Jurkat, Clone E6-1 (cell line): Measurements from ENCODE around the gene FAM131B.

ENCODE experiments used
- DNase-seq: peaks from one replicate; pipeline ENCODE4 v3.0.0-alpha.2; 2011; ENCODE audit warnings: low read depth, low spot score
- H3K4me3 ChIP-seq: 2 replicates; pipeline ENCODE4 v1.5.1; 2011; ENCODE audit warnings: mild to moderate bottlenecking, low read length, control low read depth, moderate library complexity

Gene FAM131B

GRCh38 chr7:143384661-143385631, 22.4 kb upstream of the FAM131B start:
- H3K4me3 ChIP-seq: no peak overlapping the region
- no peak for DNase-seq

DNA sequence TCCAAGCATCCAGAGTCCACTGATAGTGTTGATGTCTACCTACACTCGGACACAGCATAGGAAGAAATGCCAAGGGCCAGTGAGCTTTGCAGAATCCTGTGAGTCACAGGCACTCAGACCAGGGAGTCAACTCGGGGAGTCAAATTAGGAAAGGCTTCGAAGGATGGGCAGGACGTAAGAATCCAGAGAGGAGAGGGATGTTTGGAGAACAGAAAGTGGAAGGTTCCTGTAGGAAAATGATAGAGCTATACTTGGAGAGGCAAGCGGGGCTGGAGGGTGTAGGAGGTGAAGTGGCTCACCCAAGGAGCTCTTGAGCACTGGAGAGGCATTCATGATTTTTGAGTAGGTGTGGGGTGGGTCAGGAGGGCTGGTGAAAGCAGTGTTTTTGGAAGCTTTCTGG, 21.6 kb upstream of the FAM131B start:
- H3K4me3 ChIP-seq: no peak overlapping the region
- DNase-seq: no peak

- no peak overlapping the region for H3K4me3 ChIP-seq
- no peak for DNase-seq
Measured at GRCh38 chr7:143383642-143383957, 21.1 kb upstream of the FAM131B start.

- no peak overlapping the region for H3K4me3 ChIP-seq
- no peak for DNase-seq
Measured at GRCh38 chr7:143382791-143383641, 20.5 kb upstream of the FAM131B start.

DNA sequence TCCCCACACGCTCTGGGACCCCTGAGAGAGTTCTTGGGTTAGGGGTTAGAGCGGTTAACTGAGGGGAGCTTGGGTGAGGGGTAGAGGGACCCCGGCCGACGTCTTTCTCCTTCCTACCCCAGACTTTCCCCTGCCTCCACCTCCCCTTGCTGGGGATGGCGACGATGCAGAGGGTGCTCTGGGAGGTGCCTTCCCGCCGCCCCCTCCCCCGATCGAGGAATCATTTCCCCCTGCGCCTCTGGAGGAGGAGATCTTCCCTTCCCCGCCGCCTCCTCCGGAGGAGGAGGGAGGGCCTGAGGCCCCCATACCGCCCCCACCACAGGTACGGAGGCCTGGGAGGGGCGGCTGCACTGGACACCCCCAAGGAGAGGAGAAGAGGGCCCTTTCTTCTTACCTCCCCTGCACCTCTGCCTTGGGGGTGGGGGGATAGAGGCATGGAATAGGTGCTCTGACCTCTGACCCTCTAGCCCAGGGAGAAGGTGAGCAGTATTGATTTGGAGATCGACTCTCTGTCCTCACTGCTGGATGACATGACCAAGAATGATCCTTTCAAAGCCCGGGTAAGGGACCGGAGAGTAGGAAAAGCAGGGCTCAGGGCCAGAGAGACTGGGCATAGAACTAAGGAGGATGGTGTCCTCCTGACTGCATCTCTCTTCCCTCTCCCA, 19.7 kb upstream of the FAM131B start:
- H3K4me3 ChIP-seq: no peak overlapping the region; the same call in 1 of the 2 replicates
- no peak for DNase-seq

DNA sequence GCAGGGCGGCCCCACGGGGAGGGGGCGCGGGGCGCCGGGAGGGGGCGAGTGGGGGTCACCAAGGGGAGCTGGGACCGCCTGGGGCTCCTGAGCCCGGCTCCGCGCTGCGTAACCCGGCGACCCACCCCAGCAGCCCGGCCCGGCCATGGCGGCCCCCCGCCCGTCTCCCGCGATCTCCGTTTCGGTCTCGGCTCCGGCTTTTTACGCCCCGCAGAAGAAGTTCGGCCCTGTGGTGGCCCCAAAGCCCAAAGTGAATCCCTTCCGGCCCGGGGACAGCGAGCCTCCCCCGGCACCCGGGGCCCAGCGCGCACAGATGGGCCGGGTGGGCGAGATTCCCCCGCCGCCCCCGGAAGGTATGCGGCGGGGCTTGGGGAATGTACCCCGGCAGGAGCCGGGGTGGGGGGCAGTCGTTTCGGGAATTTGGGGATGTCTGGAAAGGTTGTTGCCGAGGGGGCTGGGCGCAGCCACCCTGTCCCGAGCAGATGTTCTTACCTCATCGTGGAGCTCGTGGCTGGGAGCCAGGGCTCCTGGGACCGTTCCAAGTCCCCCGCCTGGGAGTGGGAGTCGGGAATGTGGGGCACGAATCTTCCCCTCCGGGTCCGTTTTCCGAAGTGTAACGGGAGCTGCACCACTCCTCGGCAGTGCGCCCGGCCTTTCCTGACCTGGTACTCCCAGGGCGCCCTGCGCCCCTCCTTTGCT, 19.1 kb upstream of the FAM131B start:
- peak overlapping the region; percentile 80 for H3K4me3 ChIP-seq
- DNase-seq: no peak

DNA sequence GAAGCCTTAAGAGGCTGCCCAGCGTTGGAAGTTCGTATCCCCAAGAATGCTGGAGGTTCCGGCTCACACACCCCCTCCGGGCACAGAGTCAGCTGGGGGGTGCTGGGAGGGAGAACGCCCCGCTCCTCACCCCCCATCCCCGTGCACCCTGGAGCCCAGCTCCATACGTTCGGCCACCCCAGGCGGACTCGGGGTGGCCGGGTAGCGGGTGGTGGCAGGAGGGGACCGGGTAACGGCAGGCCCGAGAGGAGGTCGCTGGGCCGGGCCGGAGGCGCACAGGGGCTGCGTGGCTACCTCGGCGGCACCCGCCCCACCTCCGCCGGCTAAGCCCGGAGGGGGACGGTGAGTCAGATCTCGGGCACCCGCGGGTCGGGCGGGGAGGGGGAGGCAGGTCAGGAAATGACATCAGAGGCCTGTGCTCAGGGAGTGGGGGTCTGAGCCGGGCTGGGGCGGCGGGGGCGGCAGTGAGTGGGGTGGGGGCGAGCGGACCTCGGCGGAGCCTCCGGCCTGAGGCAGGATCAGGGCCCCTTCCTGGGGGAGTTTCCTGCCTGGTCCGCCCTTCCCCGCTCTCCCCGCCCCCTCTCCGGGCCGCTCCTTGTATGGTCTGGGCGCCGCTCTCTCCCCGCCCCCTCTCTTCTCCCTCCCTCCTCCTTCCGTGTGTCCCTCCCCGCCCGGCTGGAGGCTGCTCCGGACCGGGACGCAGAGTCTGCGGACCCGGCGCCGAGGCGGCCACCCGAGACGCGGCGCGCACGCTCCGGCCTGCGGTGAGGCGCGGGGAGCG, 18.3 kb upstream of the FAM131B start, which contains the start of gene ZYX:
Gene ZYX (plus strand): TSS at position 700 of the 781 bp plus-strand sequence. CDS start 227 bp downstream, outside the sequence.
- H3K4me3 ChIP-seq: peak within 1 kb of the TSS; percentile 80
- peak; percentile 63 for DNase-seq

GRCh38 chr7:143380260-143380645, 17.7 kb upstream of the FAM131B start:
- peak overlapping the region; percentile 80 for H3K4me3 ChIP-seq
- peak; percentile 82 for DNase-seq

- peak overlapping the region; percentile 80 for H3K4me3 ChIP-seq
- no peak for DNase-seq
Measured at GRCh38 chr7:143379611-143380259, 17.2 kb upstream of the FAM131B start.

- no peak overlapping the region for H3K4me3 ChIP-seq
- no peak for DNase-seq
Measured at GRCh38 chr7:143376396-143376795, 13.9 kb upstream of the FAM131B start.

DNA sequence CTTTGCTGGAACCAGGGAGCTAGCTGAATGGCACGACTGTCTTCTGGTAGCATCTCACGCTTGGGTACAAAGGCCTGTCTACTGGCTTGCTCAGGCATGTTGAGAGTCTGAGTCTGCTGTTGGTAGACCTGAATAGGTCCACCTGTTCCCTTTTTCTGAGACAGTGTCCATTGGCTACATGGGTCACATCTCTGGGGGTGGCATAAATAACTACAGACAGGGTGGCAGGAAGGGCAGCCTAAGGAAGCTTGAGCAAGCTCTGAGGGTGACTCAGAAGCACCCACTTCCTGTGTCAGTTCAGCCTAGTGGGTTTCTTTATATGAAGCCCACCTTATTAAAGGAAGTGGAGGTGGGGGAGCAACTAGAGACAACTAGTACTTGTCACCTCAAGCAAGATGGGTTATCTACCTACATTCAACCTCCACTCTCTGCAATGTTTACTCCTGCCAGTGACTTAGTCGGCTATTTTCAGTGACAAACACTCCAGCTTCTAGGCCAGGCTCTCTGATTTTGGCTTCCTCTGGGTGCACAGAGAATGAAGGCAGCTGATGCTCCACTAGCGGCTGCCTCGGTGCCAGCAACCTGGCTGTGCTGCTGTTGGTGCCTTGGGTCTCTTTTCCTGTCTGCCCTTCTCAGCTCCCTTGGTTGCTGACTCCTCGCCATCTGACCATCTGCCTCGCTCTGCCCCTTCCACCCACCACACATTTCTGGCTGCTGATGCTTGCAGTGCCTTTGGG, 13.0 kb upstream of the FAM131B start:
- DNase-seq: peak; percentile 88

DNA sequence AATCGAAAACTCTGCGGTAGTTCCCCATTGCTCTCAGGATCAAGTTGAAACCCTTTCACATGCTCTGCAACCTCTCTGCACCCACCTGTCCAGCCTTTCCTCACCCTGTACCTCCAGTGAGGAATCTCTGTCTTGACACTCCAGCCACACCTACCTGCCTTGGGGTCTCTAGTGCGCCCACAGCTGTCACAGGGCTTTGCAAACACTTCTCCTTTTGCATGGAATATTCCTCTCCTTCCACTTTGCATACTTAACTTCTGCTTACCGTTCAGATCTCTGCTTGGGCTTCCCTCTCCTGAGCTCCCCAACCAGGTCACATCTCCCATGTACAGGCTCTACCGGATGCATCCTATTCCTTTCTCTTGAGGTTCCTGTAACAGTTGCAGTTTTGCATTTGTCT, 12.0 kb upstream of the FAM131B start:
- no peak for DNase-seq
- H3K4me3 ChIP-seq: no peak overlapping the region

More for the DNA sequence above, 13.0 kb upstream of the FAM131B start:
- H3K4me3 ChIP-seq: peak overlapping the region; percentile 13

DNA sequence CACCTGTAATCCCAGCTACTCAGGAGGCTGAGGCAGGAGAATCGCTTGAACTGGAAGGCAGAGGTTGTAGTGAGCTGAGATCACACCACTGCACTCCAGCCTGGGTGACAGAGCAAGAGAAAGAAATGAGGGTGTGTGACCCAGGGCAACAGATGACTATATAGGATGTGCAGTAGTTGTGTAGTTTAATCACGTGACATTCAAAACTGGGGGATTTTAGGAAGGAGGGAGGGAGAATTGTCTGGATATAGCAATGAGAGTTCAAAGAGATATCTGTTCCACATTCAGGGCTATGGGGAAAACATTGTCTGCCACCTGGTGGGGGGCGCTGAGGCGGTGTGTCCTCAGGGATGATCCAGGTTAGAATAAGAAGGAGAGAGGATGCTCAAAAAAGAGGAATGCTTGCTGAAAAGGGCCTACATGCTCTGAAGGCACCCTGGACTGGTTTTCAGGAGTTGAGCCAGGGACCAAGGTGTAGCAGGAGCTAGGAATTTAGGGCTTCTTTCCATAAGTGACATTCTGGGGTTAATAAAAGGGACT, 10.8 kb upstream of the FAM131B start:
- no peak overlapping the region for H3K4me3 ChIP-seq
- no peak for DNase-seq

GRCh38 chr7:143372070-143372469, 9.6 kb upstream of the FAM131B start:
- peak; percentile 44 for DNase-seq

GRCh38 chr7:143369678-143370651, 7.5 kb upstream of the FAM131B start:
- DNase-seq: no peak
- H3K4me3 ChIP-seq: no peak overlapping the region

More at GRCh38 chr7:143372070-143372469, 9.6 kb upstream of the FAM131B start:
- H3K4me3 ChIP-seq: no peak overlapping the region

- DNase-seq: no peak
- no peak overlapping the region for H3K4me3 ChIP-seq
Measured at GRCh38 chr7:143368387-143368786, 5.9 kb upstream of the FAM131B start.
